IPS-18c (cell line): Measurements from ENCODE around the gene CCDC9.

Source experiments
- H3K4me3 ChIP-seq: 2 replicates; pipeline ENCODE4 v1.7.0; 2013; ENCODE audit warnings: low read depth, mild to moderate bottlenecking, low read length, moderate library complexity; ENCODE audit not compliant: insufficient read depth
- H3K9me3 ChIP-seq: one replicate; pipeline ENCODE4 v1.6.1; 2013; ENCODE audit warnings: mild to moderate bottlenecking, low read length, moderate library complexity; ENCODE audit not compliant: control insufficient read depth, insufficient read depth

The CCDC9 gene

DNA sequence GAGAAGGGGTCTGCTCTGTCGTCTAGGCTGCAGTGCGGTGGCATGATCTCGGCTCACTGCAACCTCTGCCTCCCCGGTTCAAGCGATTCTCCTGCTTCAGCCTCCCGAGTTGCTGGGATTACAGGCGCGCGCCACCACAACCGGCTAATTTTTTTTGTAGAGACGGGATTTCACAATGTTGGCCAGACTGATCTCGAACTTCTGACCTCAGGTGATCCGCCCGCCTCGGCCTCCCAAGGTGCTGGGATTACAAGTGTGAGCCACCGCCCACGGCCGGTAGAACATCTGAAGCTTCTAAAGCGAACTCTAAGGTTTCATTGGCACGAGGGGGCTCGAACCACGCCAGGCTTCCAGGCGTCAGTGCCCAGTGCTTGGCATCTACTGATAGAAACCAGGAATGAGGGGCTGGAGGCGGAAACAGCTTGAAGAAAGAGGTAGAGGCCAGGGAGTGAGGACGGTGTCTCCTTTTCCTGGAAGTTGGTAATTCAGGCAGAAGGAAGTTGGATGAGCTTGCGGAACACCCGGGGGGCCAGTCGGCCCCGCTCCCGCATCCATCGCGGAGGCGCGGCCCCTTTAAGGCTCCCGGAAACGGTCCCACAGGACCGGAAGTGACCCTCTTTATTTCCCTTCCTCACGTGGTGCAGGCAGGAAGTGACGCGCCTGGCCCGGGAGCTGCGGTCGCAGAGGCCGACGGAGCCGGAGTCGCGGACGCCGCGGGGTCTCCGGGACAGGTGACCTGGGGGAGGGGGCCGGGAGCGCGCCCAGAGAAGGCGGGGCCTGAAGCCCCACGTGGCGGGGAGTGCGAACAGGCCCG is at the start of gene CCDC9:
CCDC9 (plus strand) TSS at position 647 of the 814 bp plus-strand sequence. CDS start 1,876 bp downstream, outside the sequence.
- Histone ChIP-seq H3K4me3 (peak within 1 kb of the TSS; percentile 68), H3K9me3 (no peaks in the 10 kb centered on the region)

GRCh38 chr19:47209319-47210179 is 46.8 kb upstream of the CCDC9 start:
- Histone ChIP-seq H3K9me3 (no peaks in the 10 kb centered on the region), H3K4me3 (no peak overlapping the region; the same call in 1 of the 2 replicates)

- H3K9me3 ChIP-seq = no peaks in the 10 kb centered on the region
- H3K4me3 ChIP-seq = no peak overlapping the region
Observed at GRCh38 chr19:47210180-47210490, 46.2 kb upstream of the CCDC9 start.

DNA sequence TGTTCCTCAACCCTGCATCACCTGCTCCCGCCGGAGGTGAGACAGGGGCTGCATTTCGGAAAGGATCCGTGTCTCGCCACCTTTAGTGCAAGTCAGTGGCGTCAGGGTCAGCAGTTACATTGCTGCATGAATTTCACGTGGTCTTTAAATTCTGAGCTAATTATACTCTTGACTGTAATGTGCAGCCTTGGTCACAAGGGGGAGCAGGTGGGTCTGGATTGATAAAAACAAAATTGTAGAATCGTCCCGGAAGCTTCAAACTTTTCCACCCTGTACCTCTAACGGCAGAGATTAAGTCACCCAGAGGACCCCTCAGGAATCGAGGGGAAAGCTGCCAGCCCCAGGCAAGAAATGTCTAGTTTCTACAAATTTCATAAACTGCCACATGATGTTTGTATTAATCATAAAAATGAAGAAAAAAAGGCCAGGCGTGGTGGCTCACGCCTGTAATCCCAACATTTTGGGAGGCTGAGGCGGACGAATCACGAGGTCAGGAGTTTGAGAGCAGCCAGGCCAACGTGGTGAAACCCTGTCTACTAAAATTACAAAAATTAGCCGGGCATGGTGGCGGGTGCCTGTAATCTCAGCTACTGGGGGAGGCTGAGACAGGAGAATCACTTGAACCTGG is 45.5 kb upstream of the CCDC9 start:
- H3K4me3 ChIP-seq = no peak overlapping the region
- no peaks in the 10 kb centered on the region for H3K9me3 ChIP-seq

DNA sequence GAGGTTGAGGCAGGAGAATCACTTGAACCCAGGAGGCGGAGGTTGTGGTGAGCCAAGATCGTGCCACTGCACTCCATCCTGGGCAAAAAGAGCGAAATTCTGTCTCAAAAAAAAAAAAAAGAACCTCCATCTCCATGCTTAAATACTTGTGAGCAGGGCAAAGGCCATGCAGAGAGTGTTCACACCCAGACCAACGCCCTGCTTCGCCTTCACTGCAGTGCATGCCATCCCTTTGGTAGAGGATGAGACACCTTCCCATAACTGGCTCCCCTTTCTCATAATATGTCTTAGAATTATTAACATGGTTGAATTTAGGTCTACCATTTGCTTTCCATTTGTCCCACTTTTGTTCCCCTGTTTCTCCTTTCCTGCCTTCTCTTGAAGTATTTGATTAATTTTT is 40.7 kb upstream of the CCDC9 start:
- no peak overlapping the region for H3K4me3 ChIP-seq
- H3K9me3 ChIP-seq = no peaks in the 10 kb centered on the region

GRCh38 chr19:47221080-47221841 is 35.1 kb upstream of the CCDC9 start:
- Histone ChIP-seq H3K4me3 (no peak overlapping the region), H3K9me3 (no peaks in the 10 kb centered on the region)

GRCh38 chr19:47221890-47222289 is 34.4 kb upstream of the CCDC9 start:
- H3K4me3 ChIP-seq = no peak overlapping the region
- H3K9me3 ChIP-seq = no peaks in the 10 kb centered on the region

- Histone ChIP-seq H3K4me3 (peak overlapping the region; percentile 66), H3K9me3 (no peaks in the 10 kb centered on the region)
Observed at GRCh38 chr19:47225746-47226425, 30.4 kb upstream of the CCDC9 start.

- Histone ChIP-seq H3K9me3 (no peaks in the 10 kb centered on the region), H3K4me3 (peak overlapping the region; percentile 66)
Observed at GRCh38 chr19:47226426-47227351, 29.6 kb upstream of the CCDC9 start.

GRCh38 chr19:47227352-47228167 is 28.8 kb upstream of the CCDC9 start:
- Histone ChIP-seq H3K9me3 (no peaks in the 10 kb centered on the region), H3K4me3 (peak overlapping the region; percentile 84; the same call in 1 of the 2 replicates)

DNA sequence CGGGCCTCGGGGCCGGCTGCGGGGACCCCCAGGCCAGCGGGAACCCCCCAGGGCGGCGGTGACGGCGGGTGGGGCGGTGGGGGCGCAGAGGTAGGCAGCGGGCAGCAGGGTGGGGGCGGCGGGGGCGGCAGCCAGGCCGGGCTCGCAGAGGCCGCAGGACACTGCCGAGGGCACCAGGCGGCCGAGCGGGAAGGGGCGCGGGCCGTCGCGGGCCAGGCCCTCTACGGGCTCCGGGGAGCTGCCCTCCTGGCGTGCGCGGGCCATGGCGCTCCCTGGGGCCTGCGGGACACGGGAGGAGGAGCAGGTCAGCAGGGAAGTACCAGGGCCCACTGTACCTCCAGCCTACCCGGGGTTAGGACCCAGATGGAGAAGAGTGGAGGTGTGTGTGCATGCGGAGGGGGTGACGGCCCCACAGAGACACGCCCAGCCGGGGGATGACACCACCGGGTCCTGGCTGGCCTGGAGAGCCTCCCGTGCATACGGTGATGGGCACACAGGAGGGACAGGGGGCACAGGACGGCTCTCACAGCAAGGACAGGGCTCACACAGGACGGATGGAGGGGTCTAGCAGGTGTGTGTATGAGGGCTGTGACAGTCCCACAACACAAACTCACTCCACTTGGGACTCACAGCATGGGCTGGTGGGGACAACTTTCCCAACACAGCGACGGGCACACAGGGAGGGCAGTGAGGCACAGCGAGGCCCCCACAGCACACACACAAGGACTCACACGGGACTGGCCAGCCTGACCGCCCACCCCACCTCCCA is 28.0 kb upstream of the CCDC9 start:
- Histone ChIP-seq H3K4me3 (peak overlapping the region; percentile 84), H3K9me3 (no peaks in the 10 kb centered on the region)

DNA sequence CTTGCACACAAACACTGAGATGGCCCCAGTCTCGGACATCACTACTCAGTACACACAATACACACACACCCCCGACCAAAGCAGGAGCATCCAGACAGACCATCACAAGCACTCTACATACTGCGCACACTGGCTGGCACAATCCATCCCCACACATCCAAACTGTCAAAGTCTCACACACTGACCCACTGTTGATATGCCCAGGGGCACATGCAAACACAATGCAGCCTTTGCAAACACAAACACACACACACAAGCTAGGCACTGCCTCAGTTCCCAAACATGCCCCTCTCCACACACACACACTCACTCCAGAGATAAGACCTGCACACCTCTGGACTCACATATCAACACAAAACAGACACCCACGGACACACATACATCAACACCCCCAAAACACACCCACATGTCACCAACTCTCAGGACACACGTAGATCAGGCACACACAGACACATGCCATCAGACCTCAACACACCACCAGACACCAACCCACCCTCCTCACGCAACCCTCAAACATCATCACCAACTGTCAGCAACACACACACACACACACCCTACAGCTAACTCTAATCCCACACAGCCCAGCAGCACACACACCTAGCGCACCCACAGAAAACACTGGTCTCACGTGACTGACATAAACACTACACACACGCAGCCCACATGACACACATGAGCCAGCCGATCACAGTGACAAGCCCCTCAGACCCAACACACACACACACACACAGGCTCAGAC is 27.2 kb upstream of the CCDC9 start:
- H3K9me3 ChIP-seq = no peaks in the 10 kb centered on the region
- H3K4me3 ChIP-seq = peak overlapping the region; percentile 84

DNA sequence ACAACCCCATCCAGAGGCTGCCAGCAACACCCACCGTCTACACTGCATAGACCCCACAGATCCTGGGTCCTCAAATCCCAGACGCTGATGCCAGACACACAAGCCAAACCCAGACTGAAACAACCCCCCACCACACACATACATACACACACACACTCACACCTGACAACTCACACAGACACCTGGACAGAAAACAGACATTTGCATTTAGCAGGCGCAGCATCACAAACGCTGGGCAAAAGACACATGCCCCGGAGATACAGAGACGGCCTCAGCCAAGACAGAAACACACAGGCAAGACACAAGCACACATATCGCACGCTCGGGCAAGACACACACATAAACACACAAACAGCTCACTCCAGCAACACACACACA is 26.7 kb upstream of the CCDC9 start:
- Histone ChIP-seq H3K9me3 (no peaks in the 10 kb centered on the region), H3K4me3 (peak overlapping the region; percentile 84)
